Sciatic nerve (tissue), 2 donors: ENCODE results near the gene NOL12. TPM values are rescaled to one million over a fixed set of nuclear protein-coding genes. Genes with fewer than 3 reads are reported as not detected.
A peak's percentile ranks its signal among the peaks of the same experiment; 100 is the strongest.

ENCODE experiments used
- ATAC-seq: fragments of 200-7000 bp; cut with Tn5 transposase; one replicate; pipeline ENCODE4 v1.9.1; 2020; ENCODE audit warnings: mild to moderate bottlenecking, moderate library complexity
- DNase-seq: peaks from one replicate; pipeline ENCODE4 v3.0.0-alpha.2; 2020; ENCODE audit warnings: low spot score
- intact Hi-C: fragments of 100-400 bp; cut with DNase I; formaldehyde crosslinking; loops from one replicate; pipeline ENCODE4 v1.14.2; 2022
- total RNA-seq: library from RNA; stranded (reverse); fragmentation: NEBNext Ultra II Directional; extraction: Animal tissue kit (Norgen Biotek cat#: 25700); gene quantifications from one replicate; pipeline ENCODE4 v1.2.1, GENCODE V29; 2021
- donor health status: DM: no; HTN: no; CAD: no.
- donor health status: DM: no; HTN: no; CAD: no.

The NOL12 gene
- total RNA-seq, 1 donor from 2014 or later: 21.2 TPM

DNA sequence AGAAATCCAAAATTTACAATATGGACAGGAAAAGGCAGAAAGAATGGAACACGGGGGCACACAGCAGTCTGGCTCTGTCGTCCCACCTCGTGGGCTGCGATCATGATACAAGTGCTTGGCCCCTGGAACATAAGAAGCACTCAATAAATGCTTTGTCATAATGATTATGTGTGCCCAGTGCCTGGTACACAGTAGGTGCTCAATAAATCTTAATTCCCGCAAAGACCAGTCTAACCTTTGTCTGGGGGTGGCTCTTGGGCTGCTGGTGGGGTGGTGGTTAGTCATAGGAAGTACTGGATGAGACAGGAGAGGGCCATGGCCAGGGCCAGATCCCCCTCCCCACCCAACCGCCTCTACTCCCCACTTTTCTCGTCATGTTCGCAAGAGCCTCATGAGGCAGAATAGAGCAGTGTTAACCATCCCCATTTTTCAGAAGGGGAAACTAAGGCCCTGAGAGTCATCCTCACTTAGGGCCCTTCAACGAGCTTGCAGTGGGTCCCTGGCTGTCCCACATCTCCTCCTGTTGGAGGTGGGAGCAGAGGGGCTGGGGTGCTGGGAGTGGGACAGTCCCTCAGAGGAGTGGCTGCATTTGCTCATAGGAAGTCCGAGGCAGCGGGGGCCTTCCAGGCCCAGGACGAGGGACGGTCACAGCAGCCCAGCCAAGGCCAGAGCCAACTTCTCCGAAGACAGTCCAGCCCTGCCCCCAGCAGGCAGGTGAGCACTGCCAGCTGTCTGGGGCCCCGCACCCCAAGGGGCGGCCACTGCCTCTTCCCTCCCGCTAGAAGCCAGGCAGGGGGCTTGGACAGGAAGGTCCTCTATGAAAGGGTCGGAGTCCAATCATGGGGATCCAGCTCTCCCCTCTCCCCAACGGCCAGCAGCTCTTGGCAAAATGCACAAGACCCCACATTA is 46.8 kb downstream of the NOL12 start:
- DNase-seq: no peak
- intact Hi-C loops: no loop called here
- ATAC-seq: no peak

DNA sequence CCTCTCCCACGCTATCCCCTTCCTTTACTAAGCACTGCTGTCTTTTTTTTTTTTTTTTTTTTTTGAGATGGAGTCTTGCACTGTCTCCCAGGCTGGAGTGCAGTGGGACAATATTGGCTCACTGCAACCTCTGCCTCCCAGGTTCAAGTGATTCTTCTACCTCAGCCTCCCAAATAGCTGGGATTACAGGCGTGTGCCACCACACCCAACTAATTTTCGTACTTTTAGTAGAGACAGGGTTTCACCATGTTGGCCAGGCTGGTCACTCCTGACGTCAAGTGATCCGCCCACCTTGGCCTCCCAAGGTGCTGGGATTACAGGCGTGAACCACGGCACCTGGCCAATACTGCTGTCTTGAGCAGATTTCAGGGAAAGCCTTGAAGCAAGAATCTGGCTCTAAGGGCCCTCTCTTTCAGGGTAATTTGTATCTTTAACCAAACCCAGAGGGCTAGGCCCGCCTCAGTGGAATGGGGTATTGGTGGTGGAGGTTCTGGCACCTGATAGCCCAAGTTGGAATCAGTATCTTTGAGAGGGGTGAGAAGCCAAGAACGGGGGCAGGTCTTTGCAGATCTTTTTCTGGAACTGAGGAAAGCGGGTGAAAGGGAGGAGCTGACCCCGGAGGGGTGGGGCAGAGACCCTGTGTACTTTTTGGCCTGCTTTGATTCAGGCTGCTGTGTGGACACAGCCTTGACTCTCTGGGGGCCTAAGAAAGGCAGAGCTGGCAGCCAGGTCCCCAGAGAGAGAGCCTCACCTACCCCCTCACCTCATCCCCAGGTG is 47.7 kb downstream of the NOL12 start:
- ATAC-seq: peak; percentile 35
- DNase-seq: no peak
- intact Hi-C loops: no loop called here

DNA sequence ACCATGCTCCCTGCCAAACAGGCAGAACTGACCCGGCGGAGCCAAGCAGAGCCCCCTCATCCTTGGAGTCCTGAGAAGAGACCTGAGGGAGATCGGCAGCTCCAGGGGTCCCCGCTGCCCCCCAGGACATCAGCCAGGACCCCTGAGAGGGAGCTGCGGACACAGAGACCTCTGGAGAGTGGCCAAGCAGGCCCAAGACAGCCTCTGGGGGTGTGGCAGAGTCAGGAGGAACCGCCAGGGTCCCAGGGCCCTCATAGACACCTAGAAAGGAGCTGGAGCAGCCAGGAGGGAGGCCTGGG is 48.2 kb downstream of the NOL12 start:
- DNase-seq (no peak), ATAC-seq (no peak)
- intact Hi-C loops: no loop called here

DNA sequence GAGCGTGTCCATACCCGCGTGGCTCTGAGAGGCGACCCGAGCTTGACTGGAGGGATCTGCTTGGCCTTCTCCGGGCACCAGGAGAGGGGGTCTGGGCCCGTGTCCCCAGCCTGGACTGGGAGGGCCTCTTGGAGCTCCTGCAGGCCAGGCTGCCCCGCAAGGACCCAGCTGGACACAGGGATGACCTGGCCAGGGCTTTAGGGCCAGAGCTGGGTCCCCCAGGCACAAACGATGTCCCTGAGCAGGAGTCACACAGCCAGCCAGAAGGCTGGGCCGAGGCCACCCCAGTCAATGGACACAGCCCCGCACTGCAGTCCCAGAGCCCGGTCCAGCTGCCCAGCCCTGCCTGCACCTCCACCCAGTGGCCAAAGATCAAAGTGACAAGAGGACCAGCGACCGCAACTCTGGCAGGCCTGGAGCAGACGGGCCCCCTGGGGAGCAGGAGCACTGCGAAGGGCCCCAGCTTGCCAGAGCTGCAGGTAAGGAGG is 48.9 kb downstream of the NOL12 start:
- intact Hi-C loops: no loop called here
- ATAC-seq (peak; percentile 47), DNase-seq (peak; percentile 77)

DNA sequence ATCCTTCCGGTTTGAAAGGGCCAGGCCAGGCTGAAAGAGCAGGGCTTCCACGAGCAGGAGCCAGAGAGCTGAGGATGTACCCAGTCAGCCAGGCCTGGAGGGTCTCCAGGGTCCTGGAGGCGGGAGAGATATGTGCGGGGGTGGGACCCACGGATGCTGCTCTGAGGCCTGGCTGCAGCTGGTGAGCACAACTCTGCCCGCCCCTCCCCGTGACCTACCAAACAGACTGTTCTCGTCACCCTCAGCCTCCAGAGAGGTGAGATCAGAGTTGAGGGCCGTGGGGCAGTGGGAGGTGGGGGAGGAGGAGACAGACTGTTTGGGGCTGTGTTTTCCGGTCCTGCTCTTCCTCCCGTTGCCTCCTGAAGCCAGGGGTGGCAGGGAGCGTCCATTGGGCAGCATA is 52.9 kb downstream of the NOL12 start:
- ATAC-seq (peak; percentile 82), DNase-seq (peak; percentile 75)
- intact Hi-C loops: no loop called here

DNA sequence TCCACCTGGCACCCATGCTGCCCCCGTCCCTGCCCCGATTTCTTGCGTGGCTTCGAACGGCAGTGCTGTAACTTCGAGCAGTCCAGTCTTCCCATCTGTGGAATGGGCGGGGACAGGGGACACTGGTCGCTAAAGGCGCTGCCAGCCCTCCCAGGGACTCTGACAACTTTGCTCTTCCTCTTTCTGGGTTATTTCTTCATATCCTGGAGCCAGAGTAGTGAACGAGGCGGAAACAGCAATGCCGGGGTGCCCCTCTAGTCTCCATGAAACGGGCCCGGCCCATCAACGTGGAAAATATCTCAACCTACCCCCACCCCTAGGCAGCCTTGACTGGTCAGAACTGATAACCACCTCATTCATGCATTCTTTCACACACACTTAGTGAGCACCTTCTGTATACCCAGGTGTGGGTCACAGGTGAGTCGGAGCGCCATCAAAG is 53.5 kb downstream of the NOL12 start:
- peak; percentile 1 for ATAC-seq
- DNase-seq: no peak
- intact Hi-C loops: no loop called here

DNA sequence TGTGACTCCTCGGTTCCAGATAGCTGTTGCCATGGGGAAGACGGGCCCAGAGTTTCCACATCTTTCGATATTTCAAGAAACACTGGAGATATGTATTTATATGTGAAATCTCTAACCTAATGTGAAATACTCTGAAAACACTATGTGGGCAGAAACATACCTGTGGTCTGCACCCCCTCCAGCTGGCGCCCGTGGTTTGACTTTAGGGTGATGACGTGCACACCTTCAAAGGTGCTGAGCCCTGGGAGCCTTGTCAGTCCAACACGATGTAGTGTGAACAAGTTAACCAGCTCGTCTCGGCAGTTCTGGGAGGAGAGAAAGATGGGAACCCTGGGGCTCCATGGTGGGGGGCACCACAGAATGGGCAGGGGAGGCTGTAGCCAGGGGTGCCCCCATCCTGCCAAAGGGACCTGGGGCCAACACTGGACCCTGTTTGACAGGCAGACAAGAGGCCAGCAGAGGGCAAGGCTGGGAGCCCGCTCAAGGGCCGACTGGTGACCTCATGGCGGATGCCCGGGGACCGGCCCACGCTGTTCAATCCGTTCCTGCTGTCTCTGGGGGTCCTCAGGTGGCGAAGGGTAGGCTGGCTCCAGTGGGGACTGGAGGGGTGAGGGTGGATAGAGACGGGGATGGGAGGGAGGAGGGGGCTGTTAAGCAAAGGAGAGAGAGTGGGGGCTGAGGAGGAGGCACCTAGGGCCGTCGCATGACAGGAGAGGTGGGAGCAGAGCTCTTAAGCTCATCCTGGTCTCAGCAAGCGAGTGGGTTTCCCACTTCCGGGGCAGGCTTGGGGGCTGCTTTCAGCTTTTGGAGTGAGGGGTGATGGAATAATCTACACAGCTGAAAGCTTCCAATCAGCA is 54.5 kb downstream of the NOL12 start:
- ATAC-seq: peak; percentile 1
- intact Hi-C loops: no loop called here
- no peak for DNase-seq

- intact Hi-C loops: no loop called here
- ATAC-seq: peak; percentile 81
- peak; percentile 92 for DNase-seq
Observed at GRCh38 chr22:37741312-37741795, 55.2 kb downstream of the NOL12 start.

- ATAC-seq: no peak
- no peak for DNase-seq
- intact Hi-C loops: no loop called here
Observed at GRCh38 chr22:37742376-37743171, 56.4 kb downstream of the NOL12 start.

Other genes starting within 250 kb of the NOL12 start
- gene MFNG, start 200.0 kb upstream of the NOL12 start, total RNA-seq: 22.3 TPM
- 31.6 TPM for gene CARD10, start 166.9 kb upstream of the NOL12 start, total RNA-seq
- gene CDC42EP1, start 125.9 kb upstream of the NOL12 start, total RNA-seq: 83.1 TPM
- gene LGALS2, start 106.3 kb upstream of the NOL12 start, total RNA-seq: not detected
- 71.2 TPM for gene GGA1, start 77.5 kb upstream of the NOL12 start, total RNA-seq
- 10.3 TPM for gene SH3BP1, start 46.7 kb upstream of the NOL12 start, total RNA-seq
- 10.0 TPM for gene PDXP, start 27.6 kb upstream of the NOL12 start, total RNA-seq
- 1,269 TPM for gene LGALS1, start 10.7 kb upstream of the NOL12 start, total RNA-seq
- gene TRIOBP, start 10.7 kb downstream of the NOL12 start, total RNA-seq: 84.0 TPM
- gene GCAT, start 121.6 kb downstream of the NOL12 start, total RNA-seq: 7.6 TPM
- gene GALR3, start 137.0 kb downstream of the NOL12 start, total RNA-seq: not detected
- 17.3 TPM for gene ANKRD54, start 158.0 kb downstream of the NOL12 start, total RNA-seq
- gene EIF3L, start 163.1 kb downstream of the NOL12 start, total RNA-seq: 315 TPM
- gene MICALL1, start 220.0 kb downstream of the NOL12 start, total RNA-seq: 30.4 TPM